HEK293 (cell line): ENCODE data around the gene STAC2.

Experiments used
- CTCF ChIA-PET: fragments of 350-600 bp; formaldehyde crosslinking; extraction: SDS; loops from one replicate; lab custom pipeline; 2021; ENCODE audit warnings: antibody characterized with exemption; lab: Yijun Ruan, JAX
- POLR2A ChIA-PET: fragments of 300-600 bp; formaldehyde crosslinking; extraction: SDS; loops from one replicate; lab custom pipeline; 2020; ENCODE audit warnings: antibody characterized with exemption, inconsistent platforms; lab: Yijun Ruan, JAX
- H3K27ac ChIP-seq: fragments of 200-500 bp; sonication (Bioruptor generic); 2 replicates; pipeline ENCODE4 v1.5.1; 2014; ENCODE audit warnings: low read depth, low read length, control low read depth, inconsistent platforms; ENCODE audit errors: extremely low read depth
- H3K36me3 ChIP-seq, 2 experiments: fragments of 200-500 bp in 1 of 2; sonication (Bioruptor generic) in 1 of 2; 1 replicate in 1 of 2; 2 replicates in 1 of 2; pipeline ENCODE4 v1.5.1; 2014 to 2017; ENCODE audit warnings: inconsistent platforms in 2 of 2, low read length in 2 of 2; ENCODE audit not compliant: control insufficient read depth in 2 of 2, insufficient read depth in 1 of 2
- H3K4me1 ChIP-seq: fragments of 200-500 bp; sonication (Bioruptor generic); 2 replicates; pipeline ENCODE4 v1.5.1; 2014; ENCODE audit warnings: mild to moderate bottlenecking, low read length, inconsistent platforms; ENCODE audit not compliant: control insufficient read depth, insufficient read depth
- H3K4me3 ChIP-seq: 2 replicates; pipeline ENCODE4 v1.5.1; 2011; ENCODE audit warnings: low read depth, mild to moderate bottlenecking, control low read depth, low read length, moderate library complexity
- H3K9me3 ChIP-seq: fragments of 200-500 bp; sonication (Bioruptor generic); 2 replicates; pipeline ENCODE4 v1.5.1; 2014; ENCODE audit warnings: low read depth, low read length, inconsistent platforms; ENCODE audit not compliant: control insufficient read depth, insufficient read depth
- HOXC10 ChIP-seq: sonication (generic); formaldehyde crosslinking; IDR thresholded peaks from 2 replicates; pipeline ENCODE4 v1.8.1; 2023; ENCODE audit warnings: mild to moderate bottlenecking, missing genetic modification reagents
- KLF10 ChIP-seq: fragments of 450-650 bp; IDR thresholded peaks from 2 replicates; pipeline ENCODE4 v1.5.1; 2018; ENCODE audit warnings: missing biosample characterization, mild to moderate bottlenecking, missing genetic modification characterization
- MEIS1 ChIP-seq: sonication (generic); formaldehyde crosslinking; IDR thresholded peaks from 2 replicates; pipeline ENCODE4 v1.8.1; 2022; ENCODE audit warnings: missing genetic modification reagents, mild to moderate bottlenecking, borderline replicate concordance
- MYNN ChIP-seq: fragments of 450-650 bp; formaldehyde crosslinking; IDR thresholded peaks from 2 replicates; pipeline ENCODE4 v1.5.1; 2016; ENCODE audit warnings: missing biosample characterization, missing genetic modification characterization, borderline replicate concordance
- SETDB1 ChIP-seq: IDR thresholded peaks from one replicate; pipeline ENCODE4 v1.6.1; 2017; ENCODE audit warnings: mild to moderate bottlenecking, low read length, moderate library complexity, mixed read lengths; ENCODE audit not compliant: insufficient read length
- ZBTB48 ChIP-seq: fragments of 450-650 bp; formaldehyde crosslinking; IDR thresholded peaks from 2 replicates; pipeline ENCODE4 v1.5.1; 2016; ENCODE audit warnings: missing biosample characterization, missing genetic modification characterization
- ZEB2 ChIP-seq: fragments of 450-650 bp; formaldehyde crosslinking; IDR thresholded peaks from 2 replicates; pipeline ENCODE4 v1.5.1; 2016; ENCODE audit warnings: missing biosample characterization, missing genetic modification characterization
- ZNF140 ChIP-seq: fragments of 450-650 bp; formaldehyde crosslinking; IDR thresholded peaks from 2 replicates; pipeline ENCODE4 v1.5.1; 2016; ENCODE audit warnings: missing biosample characterization, missing genetic modification characterization
- ZNF16 ChIP-seq: fragments of 450-650 bp; formaldehyde crosslinking; IDR thresholded peaks from 2 replicates; pipeline ENCODE4 v1.5.1; 2016; ENCODE audit warnings: low read depth, missing biosample characterization, missing genetic modification characterization
- ZNF175 ChIP-seq: fragments of 450-650 bp; formaldehyde crosslinking; IDR thresholded peaks from 2 replicates; pipeline ENCODE4 v1.5.1; 2016; ENCODE audit warnings: missing biosample characterization, missing genetic modification characterization
- ZNF26 ChIP-seq: fragments of 450-650 bp; formaldehyde crosslinking; IDR thresholded peaks from 2 replicates; pipeline ENCODE4 v1.5.1; 2016; ENCODE audit warnings: missing biosample characterization, missing genetic modification characterization
- ZNF341 ChIP-seq: fragments of 450-650 bp; formaldehyde crosslinking; IDR thresholded peaks from 2 replicates; pipeline ENCODE4; 2016; ENCODE audit warnings: low read depth, missing biosample characterization, missing genetic modification characterization
- ZNF366 ChIP-seq: fragments of 450-650 bp; formaldehyde crosslinking; conservative IDR thresholded peaks from 2 replicates; pipeline ENCODE4 v1.5.1; 2016; ENCODE audit warnings: missing biosample characterization, missing genetic modification characterization
- ZNF394 ChIP-seq: fragments of 450-650 bp; formaldehyde crosslinking; IDR thresholded peaks from 2 replicates; pipeline ENCODE4 v1.5.1; 2016; ENCODE audit warnings: missing biosample characterization, missing genetic modification characterization, mild to moderate bottlenecking, moderate library complexity, borderline replicate concordance
- ZNF48 ChIP-seq: fragments of 450-650 bp; formaldehyde crosslinking; IDR thresholded peaks from 2 replicates; pipeline ENCODE4 v1.5.1; 2016; ENCODE audit warnings: missing biosample characterization, missing genetic modification characterization
- ZNF530 ChIP-seq: fragments of 450-650 bp; formaldehyde crosslinking; IDR thresholded peaks from 2 replicates; pipeline ENCODE4 v1.5.1; 2016; ENCODE audit warnings: low read depth, missing biosample characterization, missing genetic modification characterization
- ZNF561 ChIP-seq: fragments of 450-650 bp; IDR thresholded peaks from 2 replicates; pipeline ENCODE4 v1.5.1; 2018; ENCODE audit warnings: missing biosample characterization, missing genetic modification characterization, borderline replicate concordance
- ZNF621 ChIP-seq: fragments of 450-650 bp; formaldehyde crosslinking; IDR thresholded peaks from 2 replicates; pipeline ENCODE4 v1.5.1; 2017; ENCODE audit warnings: missing biosample characterization, missing genetic modification characterization
- ZNF747 ChIP-seq: fragments of 450-650 bp; formaldehyde crosslinking; IDR thresholded peaks from 2 replicates; pipeline ENCODE4 v1.5.1; 2016; ENCODE audit warnings: missing biosample characterization, missing genetic modification characterization
- ZNF777 ChIP-seq: fragments of 450-650 bp; formaldehyde crosslinking; IDR thresholded peaks from 2 replicates; pipeline ENCODE4 v1.5.1; 2017; ENCODE audit warnings: missing biosample characterization, missing genetic modification characterization, borderline replicate concordance
- ZNF791 ChIP-seq: fragments of 450-650 bp; formaldehyde crosslinking; IDR thresholded peaks from 2 replicates; pipeline ENCODE4 v1.5.1; 2016; ENCODE audit warnings: missing biosample characterization, missing genetic modification characterization
- ZNF792 ChIP-seq: fragments of 450-650 bp; formaldehyde crosslinking; IDR thresholded peaks from 2 replicates; pipeline ENCODE4 v1.5.1; 2016; ENCODE audit warnings: missing biosample characterization, missing genetic modification characterization
- ZSCAN23 ChIP-seq: fragments of 450-650 bp; formaldehyde crosslinking; IDR thresholded peaks from 2 replicates; pipeline ENCODE4 v1.5.1; 2016; ENCODE audit warnings: missing biosample characterization, missing genetic modification characterization
- TF ChIP-seq, protein P1 (sequence below): IDR thresholded peaks from 2 replicates; pipeline ENCODE4 v1.6.1; 2011; ENCODE audit warnings: mild to moderate bottlenecking, low read depth, low read length, borderline replicate concordance
- TF ChIP-seq, protein P2 (sequence below): fragments of 450-650 bp; formaldehyde crosslinking; IDR thresholded peaks from 2 replicates; pipeline ENCODE4 v1.5.0; 2017; ENCODE audit warnings: missing biosample characterization, missing genetic modification characterization, borderline replicate concordance
- TF ChIP-seq, protein P3 (sequence below): fragments of 450-650 bp; formaldehyde crosslinking; IDR thresholded peaks from 2 replicates; pipeline ENCODE4 v1.5.1; 2017; ENCODE audit warnings: missing biosample characterization, missing genetic modification characterization

Gene STAC2

DNA sequence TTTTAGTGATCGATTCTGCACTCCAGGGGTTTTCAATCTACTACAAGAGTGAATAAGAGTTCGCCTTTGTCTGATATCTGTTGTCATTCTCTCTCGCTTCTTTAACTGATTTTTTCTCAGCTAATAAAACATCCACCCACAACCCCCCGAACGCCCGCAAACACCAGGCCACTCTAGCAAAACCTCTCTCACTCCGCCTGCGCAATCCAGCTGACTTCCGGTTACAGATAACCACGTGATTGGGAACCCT is 26.0 kb downstream of the STAC2 start (continued):
- TF ChIP-seq SETDB1: no peak
- no peak for TF ChIP-seq MEIS1 (CRISPR knock-in tag)
- TF ChIP-seq HOXC10 (CRISPR knock-in tag): no peak
- TF ChIP-seq, protein P1, sequence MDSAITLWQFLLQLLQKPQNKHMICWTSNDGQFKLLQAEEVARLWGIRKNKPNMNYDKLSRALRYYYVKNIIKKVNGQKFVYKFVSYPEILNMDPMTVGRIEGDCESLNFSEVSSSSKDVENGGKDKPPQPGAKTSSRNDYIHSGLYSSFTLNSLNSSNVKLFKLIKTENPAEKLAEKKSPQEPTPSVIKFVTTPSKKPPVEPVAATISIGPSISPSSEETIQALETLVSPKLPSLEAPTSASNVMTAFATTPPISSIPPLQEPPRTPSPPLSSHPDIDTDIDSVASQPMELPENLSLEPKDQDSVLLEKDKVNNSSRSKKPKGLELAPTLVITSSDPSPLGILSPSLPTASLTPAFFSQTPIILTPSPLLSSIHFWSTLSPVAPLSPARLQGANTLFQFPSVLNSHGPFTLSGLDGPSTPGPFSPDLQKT: no peak
- TF ChIP-seq, protein P2, sequence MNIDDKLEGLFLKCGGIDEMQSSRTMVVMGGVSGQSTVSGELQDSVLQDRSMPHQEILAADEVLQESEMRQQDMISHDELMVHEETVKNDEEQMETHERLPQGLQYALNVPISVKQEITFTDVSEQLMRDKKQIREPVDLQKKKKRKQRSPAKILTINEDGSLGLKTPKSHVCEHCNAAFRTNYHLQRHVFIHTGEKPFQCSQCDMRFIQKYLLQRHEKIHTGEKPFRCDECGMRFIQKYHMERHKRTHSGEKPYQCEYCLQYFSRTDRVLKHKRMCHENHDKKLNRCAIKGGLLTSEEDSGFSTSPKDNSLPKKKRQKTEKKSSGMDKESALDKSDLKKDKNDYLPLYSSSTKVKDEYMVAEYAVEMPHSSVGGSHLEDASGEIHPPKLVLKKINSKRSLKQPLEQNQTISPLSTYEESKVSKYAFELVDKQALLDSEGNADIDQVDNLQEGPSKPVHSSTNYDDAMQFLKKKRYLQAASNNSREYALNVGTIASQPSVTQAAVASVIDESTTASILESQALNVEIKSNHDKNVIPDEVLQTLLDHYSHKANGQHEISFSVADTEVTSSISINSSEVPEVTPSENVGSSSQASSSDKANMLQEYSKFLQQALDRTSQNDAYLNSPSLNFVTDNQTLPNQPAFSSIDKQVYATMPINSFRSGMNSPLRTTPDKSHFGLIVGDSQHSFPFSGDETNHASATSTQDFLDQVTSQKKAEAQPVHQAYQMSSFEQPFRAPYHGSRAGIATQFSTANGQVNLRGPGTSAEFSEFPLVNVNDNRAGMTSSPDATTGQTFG (tag by site-specific recombination): no peak
- no peak for TF ChIP-seq ZNF747 (tag by site-specific recombination)
- TF ChIP-seq ZNF792 (tag by site-specific recombination): no peak
- no peak for TF ChIP-seq ZNF16 (tag by site-specific recombination)

GRCh38 chr17:39198186-39198566 is 27.6 kb downstream of the STAC2 start:
- Histone ChIP-seq H3K4me1 (peaks cover 19% of the 10 kb centered on the region; the same call in 1 of the 2 replicates), H3K9me3 (no peaks in the 10 kb centered on the region), H3K27ac (peak overlapping the region; percentile 35; the same call in 1 of the 2 replicates), H3K36me3 (peaks cover 21 to 38% of the 10 kb centered on the region in 2 experiments), H3K4me3 (no peak overlapping the region)
- ChIA-PET CTCF (interaction anchor here (0.6 to 18.9 kb wide), 4 partner anchors 23 to 446 kb away, joined by 3 to 733 read pairs (median 13); partner anchors contain the start of gene PSMB3), POLR2A (interaction anchor here (2.2 kb wide), 1 partner anchor 8 kb away, joined by 15 read pairs; no protein-coding TSS in a partner anchor)
- no peak for TF ChIP-seq ZNF530 (tag by site-specific recombination)
- TF ChIP-seq ZNF394 (tag by site-specific recombination): peak; percentile 45; the same call in 1 of the 2 replicates
- no peak for TF ChIP-seq ZNF140 (tag by site-specific recombination)
- no peak for TF ChIP-seq ZNF777 (tag by site-specific recombination)
- no peak for TF ChIP-seq ZNF561 (tag by site-specific recombination)
- 0 out of 2 replicates have a peak, but pooled peaks have one; percentile 3 for TF ChIP-seq ZNF341
- TF ChIP-seq ZNF366 (tag by site-specific recombination): 0 out of 2 replicates have a peak, but pooled peaks have one; percentile 14

DNA sequence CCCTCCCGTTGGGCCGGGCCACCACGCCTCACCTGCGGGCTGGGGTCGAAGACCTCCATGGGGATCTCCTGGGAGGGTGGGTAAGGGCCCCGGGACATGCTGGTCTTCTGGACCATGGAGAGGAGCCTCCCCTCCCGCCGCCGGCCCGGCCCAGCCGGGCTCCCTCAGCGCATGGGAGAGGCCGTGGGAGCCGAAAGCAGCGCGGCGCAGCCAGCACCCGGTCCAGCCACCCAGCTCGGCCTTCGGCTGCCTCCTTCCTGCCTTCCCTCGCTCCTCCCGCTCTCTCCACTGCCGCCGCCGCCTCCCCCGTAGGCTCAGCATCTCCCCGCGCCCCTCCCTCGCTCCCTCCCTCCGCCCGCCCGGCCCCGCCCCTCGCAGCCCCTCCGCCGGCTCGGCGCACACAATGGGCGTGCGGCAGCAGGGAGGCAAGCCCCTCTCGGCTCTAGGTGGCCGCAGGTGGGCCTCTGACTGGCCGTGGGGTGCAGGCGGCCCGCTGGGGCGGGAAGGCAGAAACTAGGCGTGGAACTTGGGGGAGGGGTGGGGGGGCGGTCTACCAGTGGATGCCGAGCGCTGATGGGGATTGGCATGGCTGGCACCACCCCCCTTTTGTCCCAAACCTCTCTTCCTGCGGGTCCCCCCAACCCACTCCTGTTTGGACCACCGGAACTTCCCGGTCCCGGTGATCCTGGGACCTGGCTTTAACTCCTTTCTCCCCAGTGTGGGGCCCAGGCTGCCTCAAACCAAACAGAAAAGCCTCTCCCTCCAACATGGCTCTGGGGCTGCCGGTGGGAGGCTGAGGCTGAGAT is 28.2 kb downstream of the STAC2 start, which contains the start of gene CACNB1:
TSS of gene CACNB1 (minus strand) at position 290 of the 806 bp plus-strand sequence. CDS start at position 116, 174 bp downstream.
- ChIA-PET POLR2A (interaction anchor here (0.5 to 2.2 kb wide), 5 partner anchors 8 to 79 kb away, joined by 3 to 15 read pairs (median 4); no protein-coding TSS in a partner anchor), CTCF (interaction anchor here (2.0 to 18.9 kb wide), 4 partner anchors 9 to 47 kb away, joined by 8 to 733 read pairs (median 20); no protein-coding TSS in a partner anchor)
- Histone ChIP-seq H3K27ac (peak within 1 kb of the TSS; percentile 78), H3K9me3 (no peaks in the 10 kb centered on the region), H3K4me1 (peaks cover 19% of the 10 kb centered on the region; the same call in 1 of the 2 replicates), H3K36me3 (peaks cover 15 to 38% of the 10 kb centered on the region in 2 experiments), H3K4me3 (peak within 1 kb of the TSS; percentile 61)
- TF ChIP-seq ZSCAN23: no peak
- TF ChIP-seq KLF10 (tag by site-specific recombination): 0 out of 2 replicates have a peak, but pooled peaks have one; percentile 22
- no peak for TF ChIP-seq ZNF621 (tag by site-specific recombination)
- TF ChIP-seq ZNF175 (tag by site-specific recombination): no peak
- TF ChIP-seq ZNF26 (tag by site-specific recombination): no peak
- TF ChIP-seq ZNF561 (tag by site-specific recombination): no peak; the same call in 1 of the 2 replicates
- TF ChIP-seq ZNF791 (tag by site-specific recombination): no peak
- no peak for TF ChIP-seq MYNN (tag by site-specific recombination)
- no peak; the same call in 1 of the 2 replicates for TF ChIP-seq ZEB2 (tag by site-specific recombination)
- TF ChIP-seq ZBTB48: no peak
- TF ChIP-seq ZNF48 (tag by site-specific recombination): no peak
- TF ChIP-seq, protein P3, sequence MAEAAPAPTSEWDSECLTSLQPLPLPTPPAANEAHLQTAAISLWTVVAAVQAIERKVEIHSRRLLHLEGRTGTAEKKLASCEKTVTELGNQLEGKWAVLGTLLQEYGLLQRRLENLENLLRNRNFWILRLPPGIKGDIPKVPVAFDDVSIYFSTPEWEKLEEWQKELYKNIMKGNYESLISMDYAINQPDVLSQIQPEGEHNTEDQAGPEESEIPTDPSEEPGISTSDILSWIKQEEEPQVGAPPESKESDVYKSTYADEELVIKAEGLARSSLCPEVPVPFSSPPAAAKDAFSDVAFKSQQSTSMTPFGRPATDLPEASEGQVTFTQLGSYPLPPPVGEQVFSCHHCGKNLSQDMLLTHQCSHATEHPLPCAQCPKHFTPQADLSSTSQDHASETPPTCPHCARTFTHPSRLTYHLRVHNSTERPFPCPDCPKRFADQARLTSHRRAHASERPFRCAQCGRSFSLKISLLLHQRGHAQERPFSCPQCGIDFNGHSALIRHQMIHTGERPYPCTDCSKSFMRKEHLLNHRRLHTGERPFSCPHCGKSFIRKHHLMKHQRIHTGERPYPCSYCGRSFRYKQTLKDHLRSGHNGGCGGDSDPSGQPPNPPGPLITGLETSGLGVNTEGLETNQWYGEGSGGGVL (tag by site-specific recombination): peak; percentile 87
